Activated T-helper 1 cell treated with anti-CD3 and anti-CD28 coated beads, Interleukin-12 subunit alpha, Interleukin-12 subunit beta, Interleukin-2, Interleukin-4 antibody, amounts not matched to agents 30 ng/mL and 10 ng/mL and 1 ng/mL, durations not matched to agents 14 hours and 24 hours and 36 hours (primary cell): ENCODE measurements around the gene ZNF814. TPM values are rescaled to one million over a fixed set of nuclear protein-coding genes. Genes with fewer than 3 reads are reported as not detected.
A peak's percentile ranks its signal among the peaks of the same experiment; 100 is the strongest.
"Not testable (repeated sequence)": the region's sequence is repeated elsewhere in the genome, so short reads cannot be mapped to it uniquely, and the experiment has no call there.

Source experiments
- DNase-seq: peaks from one replicate; pipeline ENCODE4 v3.0.0; 2021; ENCODE audit warnings: low spot score
- H3K27ac Mint-ChIP-seq: one replicate; pipeline ENCODE4 v1.8.0; 2021; ENCODE audit warnings: mild to moderate bottlenecking, mixed read lengths
- H3K27me3 Mint-ChIP-seq: one replicate; pipeline ENCODE4 v1.8.0; 2022; ENCODE audit warnings: mild to moderate bottlenecking, moderate library complexity, mixed read lengths; ENCODE audit not compliant: insufficient read depth
- H3K36me3 Mint-ChIP-seq: one replicate; pipeline ENCODE4 v1.8.0; 2021; ENCODE audit warnings: low read depth, mixed read lengths
- H3K4me1 Mint-ChIP-seq: one replicate; pipeline ENCODE4 v1.8.0; 2021; ENCODE audit warnings: low read depth, mixed read lengths
- H3K4me3 Mint-ChIP-seq: one replicate; pipeline ENCODE4 v1.8.0; 2021; ENCODE audit warnings: mild to moderate bottlenecking, moderate library complexity, mixed read lengths
- H3K9me3 Mint-ChIP-seq: one replicate; pipeline ENCODE4 v1.8.0; 2021; ENCODE audit warnings: mixed read lengths
- intact Hi-C: fragments of 100-400 bp; cut with micrococcal nuclease; formaldehyde crosslinking; loops from one replicate; pipeline ENCODE4 v1.15.1; 2024
- total RNA-seq: library from RNA; stranded (reverse); gene quantifications from 2 replicates; pipeline ENCODE4 v1.2.3, GENCODE V29; 2022

The ZNF814 gene
- 14.1 and 15.7 TPM in 2 replicates for total RNA-seq

GRCh38 chr19:57888560-57889231, at the start of gene ZNF814:
Gene ZNF814 (minus strand): TSS chr19:57889037. CDS start chr19:57888802, 235 bp downstream.
- intact Hi-C loops, result loop anchor here (1.0 kb wide), 1 partner anchor 28 kb away; the partner anchor contains the start of gene ZNF417
- peak within 1 kb of the TSS; percentile 89 for H3K4me3 Mint-ChIP-seq

DNA sequence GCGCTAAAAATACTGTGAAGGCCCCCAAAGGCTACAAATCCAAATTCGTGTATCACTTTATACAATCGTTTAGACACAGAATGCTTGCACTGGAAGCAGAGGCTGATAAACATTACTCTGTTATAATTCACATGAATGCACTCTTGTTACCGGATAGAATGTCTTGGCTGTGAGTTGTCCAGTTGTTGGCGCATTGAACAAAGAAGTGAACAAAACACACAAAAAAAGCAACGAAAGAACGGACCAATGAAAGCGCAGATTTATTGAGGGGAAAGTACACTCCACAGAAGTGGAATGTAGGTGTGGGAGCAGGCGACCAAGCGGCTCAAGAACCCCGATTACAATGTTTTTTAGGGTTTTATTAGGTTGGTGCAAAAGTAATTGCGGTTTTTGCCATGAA, 46.9 kb upstream of the ZNF814 start:
- Mint-ChIP-seq H3K27me3 (no peaks in the 10 kb centered on the region), H3K4me1 (no peaks in the 10 kb centered on the region), H3K27ac (no peak overlapping the region), H3K9me3 (peaks cover 49% of the 10 kb centered on the region), H3K4me3 (no peak overlapping the region), H3K36me3 (peaks cover 23% of the 10 kb centered on the region)
- DNase-seq, result no peak
- intact Hi-C loops, result no loop called here

More at GRCh38 chr19:57888560-57889231, at the start of gene ZNF814:
- Mint-ChIP-seq H3K9me3 (peaks cover 48% of the 10 kb centered on the region), H3K27ac (peak within 1 kb of the TSS; percentile 75), H3K36me3 (peaks cover 30% of the 10 kb centered on the region), H3K4me1 (peaks cover 10% of the 10 kb centered on the region), H3K27me3 (no peaks in the 10 kb centered on the region)
- DNase-seq, result peak; percentile 56

DNA sequence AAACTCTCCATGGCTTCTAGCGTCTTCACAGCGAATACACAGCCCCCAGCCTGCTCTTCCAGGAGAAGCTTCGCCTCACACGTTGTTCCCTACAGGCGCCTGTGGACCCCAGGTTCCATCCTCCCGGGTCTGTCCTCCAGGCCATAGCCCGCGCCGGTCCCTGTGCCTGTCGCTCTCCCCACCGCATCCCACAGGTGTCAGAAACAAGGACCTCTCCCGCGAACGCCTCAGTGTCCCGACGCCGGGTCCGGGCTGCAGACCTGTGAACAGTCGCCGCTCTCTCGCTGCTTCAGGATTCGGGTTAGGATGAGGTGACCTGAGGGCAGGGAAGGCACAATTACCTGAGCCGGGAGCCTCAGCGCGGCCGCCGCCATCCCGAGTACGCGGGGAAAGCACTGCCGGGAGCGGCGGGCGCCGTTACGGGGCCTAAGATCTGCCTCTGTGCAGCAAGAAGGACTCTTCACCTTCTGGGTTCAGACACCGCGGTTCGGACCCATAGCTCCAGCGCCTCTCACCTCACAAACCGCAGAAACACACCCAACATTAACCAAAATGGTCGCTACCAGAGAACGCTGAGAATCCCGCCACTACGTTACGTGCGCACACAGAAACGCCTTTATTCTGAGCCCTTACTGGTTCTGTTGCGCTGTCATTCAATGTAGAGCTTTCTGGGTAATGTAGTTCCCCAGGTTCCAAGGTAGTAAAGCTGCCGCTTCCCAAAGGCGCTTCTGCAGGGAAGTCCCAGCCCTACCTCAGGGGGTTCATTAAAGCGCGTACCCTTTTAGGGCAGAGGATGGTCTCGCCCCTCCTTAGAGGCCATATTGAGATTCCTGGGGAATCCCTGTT, 46.2 kb upstream of the ZNF814 start, which contains the start of gene ZNF418:
TSS of gene ZNF418 (minus strand) at position 583 of the 846 bp plus-strand sequence. CDS start 1,580 bp downstream, outside the sequence.
- H3K4me1 Mint-ChIP-seq, result no peaks in the 10 kb centered on the region
- intact Hi-C loops, result no loop called here
- H3K27me3 Mint-ChIP-seq, result no peaks in the 10 kb centered on the region
- H3K27ac Mint-ChIP-seq, result peak within 1 kb of the TSS; percentile 7
- peak within 1 kb of the TSS; percentile 81 for H3K4me3 Mint-ChIP-seq
- peaks cover 23% of the 10 kb centered on the region for H3K36me3 Mint-ChIP-seq
- H3K9me3 Mint-ChIP-seq, result peaks cover 54% of the 10 kb centered on the region
- DNase-seq, result peak; percentile 8

DNA sequence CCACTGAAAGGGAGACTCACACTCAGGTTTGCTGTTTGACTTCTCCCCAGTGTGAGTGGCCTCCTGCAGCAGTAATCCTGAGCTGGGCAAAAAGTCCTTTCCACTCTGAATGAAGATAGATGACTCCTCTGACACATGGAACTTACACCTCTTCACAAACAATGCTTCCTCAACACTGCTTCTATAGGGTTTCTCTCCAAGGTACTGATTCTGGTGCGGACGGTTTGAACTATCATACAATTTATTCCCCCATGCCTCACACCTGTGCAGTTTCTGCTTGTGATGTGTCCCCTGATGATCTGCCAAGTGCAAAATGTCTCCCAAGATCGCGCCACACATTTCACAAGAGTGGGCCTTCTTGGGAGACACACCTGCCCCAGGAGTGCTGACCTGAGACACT, 38.8 kb upstream of the ZNF814 start:
- Mint-ChIP-seq H3K9me3 (peaks cover 59% of the 10 kb centered on the region), H3K27me3 (no peaks in the 10 kb centered on the region), H3K4me1 (no peaks in the 10 kb centered on the region)

DNA sequence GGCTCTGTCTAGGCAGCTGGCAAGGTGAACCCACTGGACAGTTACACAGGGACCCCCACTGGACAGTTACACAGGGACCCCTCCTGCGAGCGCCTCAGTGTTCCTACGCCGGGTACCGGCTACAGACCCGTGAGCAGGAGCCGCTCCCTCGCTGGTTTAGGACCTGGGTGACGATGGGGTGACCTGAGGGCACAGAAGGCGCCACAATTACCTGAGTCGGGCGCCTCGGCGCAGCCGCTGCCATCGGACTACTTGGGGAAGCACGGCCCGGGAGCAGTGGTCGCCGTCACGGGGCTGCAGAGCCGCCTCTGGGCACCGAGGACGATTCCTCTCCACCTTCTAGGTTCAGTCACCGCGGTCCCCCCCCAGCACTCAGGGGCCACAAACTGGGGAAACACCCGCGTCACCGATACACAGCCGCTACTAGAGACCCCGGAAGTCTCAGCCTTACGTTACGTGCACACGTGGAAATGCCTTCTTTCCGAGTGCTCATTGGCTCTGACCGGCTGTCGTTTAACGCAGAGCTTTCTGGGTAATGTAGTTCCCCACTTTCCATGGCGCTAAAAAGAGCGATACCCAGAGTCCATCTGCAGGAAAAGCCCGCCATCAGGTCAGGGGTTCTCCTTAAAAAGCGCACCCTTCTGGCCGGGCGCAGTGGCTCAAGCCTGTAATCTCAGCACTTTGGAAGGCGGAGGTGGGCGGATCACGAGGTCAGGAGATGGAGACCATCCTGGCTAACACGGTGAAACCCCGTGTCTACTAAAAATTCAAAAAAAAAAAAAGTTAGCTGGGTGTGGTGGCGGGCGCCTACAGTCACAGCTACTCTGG, 27.5 kb upstream of the ZNF814 start, which contains the start of gene ZNF417:
TSS of gene ZNF417 (minus strand) at position 425 of the 828 bp plus-strand sequence. CDS start at position 244, 181 bp downstream.
- Mint-ChIP-seq H3K27ac (peak within 1 kb of the TSS; percentile 92), H3K9me3 (peaks cover 59% of the 10 kb centered on the region), H3K4me3 (peak within 1 kb of the TSS; percentile 91), H3K36me3 (peaks cover 48% of the 10 kb centered on the region), H3K4me1 (peaks cover 15% of the 10 kb centered on the region)
- peak; percentile 82 for DNase-seq
- intact Hi-C loops, result loop anchor here (1.0 to 2.0 kb wide), 13 partner anchors 27 to 510 kb away; partner anchors contain the start of genes ZNF134, ZNF17, ZNF256 and ZNF416
- H3K27me3 Mint-ChIP-seq, result not testable (repeated sequence)

More for the DNA sequence above, 38.8 kb upstream of the ZNF814 start:
- no peak overlapping the region for H3K27ac Mint-ChIP-seq
- intact Hi-C loops, result no loop called here
- no peak overlapping the region for H3K4me3 Mint-ChIP-seq
- no peak for DNase-seq
- peaks cover 4% of the 10 kb centered on the region for H3K36me3 Mint-ChIP-seq

GRCh38 chr19:57914531-57914930, 25.7 kb upstream of the ZNF814 start:
- no peak for DNase-seq
- H3K27me3 Mint-ChIP-seq, result no peaks in the 10 kb centered on the region
- peaks cover 58% of the 10 kb centered on the region for H3K36me3 Mint-ChIP-seq
- no peak overlapping the region for H3K27ac Mint-ChIP-seq
- intact Hi-C loops, result no loop called here
- peaks cover 53% of the 10 kb centered on the region for H3K9me3 Mint-ChIP-seq
- H3K4me3 Mint-ChIP-seq, result peak overlapping the region; percentile 91
- peaks cover 15% of the 10 kb centered on the region for H3K4me1 Mint-ChIP-seq

DNA sequence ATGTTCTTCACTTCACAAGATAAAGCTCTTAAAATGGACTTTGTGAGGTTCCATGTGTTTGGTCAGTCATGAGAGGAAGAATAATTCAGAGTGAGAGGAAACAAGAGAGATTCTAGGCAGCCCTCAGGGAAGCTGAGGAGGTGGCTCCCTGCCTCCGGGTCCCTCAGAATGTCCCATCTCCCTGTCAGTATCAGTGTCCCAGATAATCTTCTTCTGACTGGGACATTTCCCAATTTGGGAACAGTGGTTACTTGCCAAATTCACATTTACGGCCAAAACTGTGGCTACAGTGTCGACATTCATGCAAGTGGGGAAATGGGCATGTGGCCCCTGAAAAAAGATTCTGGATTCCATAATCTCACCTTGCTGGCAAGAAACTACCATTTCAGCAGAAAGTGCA, 18.6 kb upstream of the ZNF814 start:
- no peak overlapping the region for H3K27ac Mint-ChIP-seq
- intact Hi-C loops, result no loop called here
- peaks cover 4% of the 10 kb centered on the region for H3K4me1 Mint-ChIP-seq
- H3K4me3 Mint-ChIP-seq, result no peak overlapping the region
- DNase-seq, result no peak
- H3K27me3 Mint-ChIP-seq, result no peaks in the 10 kb centered on the region
- H3K36me3 Mint-ChIP-seq, result peaks cover 54% of the 10 kb centered on the region
- peaks cover 62% of the 10 kb centered on the region for H3K9me3 Mint-ChIP-seq

GRCh38 chr19:57905258-57905657, 16.4 kb upstream of the ZNF814 start:
- Mint-ChIP-seq H3K27ac (no peak overlapping the region), H3K4me1 (peaks cover 4% of the 10 kb centered on the region), H3K9me3 (peaks cover 58% of the 10 kb centered on the region), H3K36me3 (peaks cover 41% of the 10 kb centered on the region), H3K27me3 (no peaks in the 10 kb centered on the region), H3K4me3 (no peak overlapping the region)
- DNase-seq, result no peak
- intact Hi-C loops, result no loop called here

- Mint-ChIP-seq H3K27me3 (no peaks in the 10 kb centered on the region), H3K27ac (no peak overlapping the region), H3K4me3 (no peak overlapping the region), H3K9me3 (peaks cover 64% of the 10 kb centered on the region), H3K36me3 (peaks cover 32% of the 10 kb centered on the region), H3K4me1 (peaks cover 4% of the 10 kb centered on the region)
- no peak for DNase-seq
- intact Hi-C loops, result no loop called here
Measured at GRCh38 chr19:57903618-57904184, 14.9 kb upstream of the ZNF814 start.

DNA sequence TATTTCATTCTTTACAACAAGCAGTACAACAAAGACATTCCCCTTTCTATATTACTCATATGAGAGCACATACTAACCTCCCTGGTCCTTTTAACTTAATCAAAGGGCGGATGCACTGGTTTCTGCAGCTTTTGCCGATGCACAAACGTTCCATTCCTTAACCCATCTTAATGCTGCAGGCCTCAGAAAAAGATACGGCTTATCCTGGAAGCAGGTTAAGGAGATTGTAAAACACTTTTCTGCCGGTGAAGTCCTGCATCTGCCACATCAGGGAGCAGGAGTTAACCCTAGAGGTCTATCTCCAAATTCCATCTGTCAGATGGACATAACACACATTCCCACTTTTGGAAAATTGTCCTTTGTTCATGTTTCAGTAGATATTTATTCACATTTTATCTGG, 11.5 kb upstream of the ZNF814 start:
- no peaks in the 10 kb centered on the region for H3K27me3 Mint-ChIP-seq
- no peak for DNase-seq
- no peak overlapping the region for H3K27ac Mint-ChIP-seq
- intact Hi-C loops, result no loop called here
- peaks cover 4% of the 10 kb centered on the region for H3K4me1 Mint-ChIP-seq
- peaks cover 14% of the 10 kb centered on the region for H3K36me3 Mint-ChIP-seq
- H3K9me3 Mint-ChIP-seq, result peaks cover 57% of the 10 kb centered on the region
- H3K4me3 Mint-ChIP-seq, result no peak overlapping the region

DNA sequence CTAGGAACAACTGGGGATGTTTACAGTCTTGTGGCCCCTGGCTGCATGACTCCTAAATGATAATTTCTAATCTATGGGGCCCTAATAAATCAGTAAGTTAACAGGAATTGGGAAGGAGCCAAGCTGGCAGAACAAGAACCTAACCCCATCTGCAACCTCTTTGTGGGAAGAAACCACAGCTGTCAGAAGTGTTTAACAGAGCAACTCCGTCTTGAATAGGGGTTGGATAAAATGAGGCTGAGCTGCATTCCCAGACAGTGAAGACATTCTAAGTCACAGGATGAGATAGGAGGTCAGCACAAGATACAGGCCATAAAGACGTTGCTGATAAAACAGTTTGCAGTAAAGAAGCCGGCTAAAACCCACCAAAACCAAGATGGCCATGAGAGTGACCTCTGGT, 1.9 kb upstream of the ZNF814 start:
- H3K4me3 Mint-ChIP-seq, DNase-seq, intact Hi-C loops, H3K4me1 Mint-ChIP-seq, H3K27me3 Mint-ChIP-seq, H3K27ac Mint-ChIP-seq: not testable (repeated sequence)
- H3K36me3 Mint-ChIP-seq, result peaks cover 28% of the 10 kb centered on the region
- H3K9me3 Mint-ChIP-seq, result peaks cover 48% of the 10 kb centered on the region

GRCh38 chr19:57888107-57888559, 704 bp downstream of the ZNF814 start:
- peaks cover 10% of the 10 kb centered on the region for H3K4me1 Mint-ChIP-seq
- peaks cover 30% of the 10 kb centered on the region for H3K36me3 Mint-ChIP-seq
- intact Hi-C loops, result no loop called here
- no peaks in the 10 kb centered on the region for H3K27me3 Mint-ChIP-seq
- H3K27ac Mint-ChIP-seq, result peak overlapping the region; percentile 75
- H3K4me3 Mint-ChIP-seq, result peak overlapping the region; percentile 89
- no peak for DNase-seq
- peaks cover 49% of the 10 kb centered on the region for H3K9me3 Mint-ChIP-seq
